CD4-positive, alpha-beta memory T cell (primary cell): Measurements from ENCODE around the gene LYPD6B. TPM values are rescaled to one million over a fixed set of nuclear protein-coding genes. Genes with fewer than 3 reads are reported as not detected.

ENCODE experiments used
- CTCF ChIA-PET: fragments of 350-600 bp; sonication (Branson Sonifier 250); formaldehyde crosslinking; loops from one replicate; lab custom pipeline; 2021; ENCODE audit warnings: inconsistent platforms; ENCODE audit not compliant: partially characterized antibody; lab: Charles Lee
- POLR2A ChIA-PET: fragments of 350-600 bp; sonication (Branson Sonifier 250); formaldehyde crosslinking; loops from one replicate; lab custom pipeline; 2021; ENCODE audit not compliant: partially characterized antibody; lab: Charles Lee
- DNase-seq, 5 donors: peaks; one replicate each; pipeline versions ENCODE4 v3.0.0 to v3.0.0-alpha.2; 2020 to 2022; ENCODE audit warnings: mixed read lengths in 1 of 5
- H3K27ac ChIP-seq: one replicate; pipeline ENCODE4 v1.7.0; 2013; ENCODE audit warnings: low read depth, low read length
- H3K27me3 ChIP-seq: 2 replicates; pipeline ENCODE4 v1.7.0; 2013; ENCODE audit warnings: mild to moderate bottlenecking, low read length, moderate library complexity; ENCODE audit not compliant: insufficient read depth
- H3K36me3 ChIP-seq: 2 replicates; pipeline ENCODE4 v1.7.0; 2013; ENCODE audit warnings: mild to moderate bottlenecking, low read length, moderate library complexity; ENCODE audit not compliant: insufficient read depth
- H3K4me1 ChIP-seq: 2 replicates; pipeline ENCODE4 v1.7.0; 2013; ENCODE audit warnings: mild to moderate bottlenecking, low read length, moderate library complexity; ENCODE audit not compliant: insufficient read depth
- H3K4me3 ChIP-seq, 2 donors: one replicate each; pipeline ENCODE4 v1.7.0; 2013; ENCODE audit warnings: low read length in 2 of 2, mild to moderate bottlenecking in 1 of 2
- H3K9me3 ChIP-seq, 2 donors: one replicate each; pipeline ENCODE4 v1.7.0; 2013; ENCODE audit warnings: low read length in 2 of 2, control low read depth in 1 of 2; ENCODE audit not compliant: control insufficient read depth in 1 of 2
- H3K27ac Mint-ChIP-seq, 7 donors: one replicate each; pipeline ENCODE4 v1.8.0; 2020 to 2021; ENCODE audit warnings: mixed read lengths in 7 of 7, mild to moderate bottlenecking in 6 of 7, inconsistent platforms in 3 of 7, moderate library complexity in 3 of 7
- H3K27me3 Mint-ChIP-seq, 2 donors: one replicate each; pipeline ENCODE4 v1.8.0; 2020 to 2021; ENCODE audit warnings: mixed read lengths in 2 of 2
- H3K36me3 Mint-ChIP-seq, 2 donors: one replicate each; pipeline ENCODE4 v1.8.0; 2020 to 2021; ENCODE audit warnings: mixed read lengths in 2 of 2, inconsistent platforms in 1 of 2, mild to moderate bottlenecking in 1 of 2
- H3K4me1 Mint-ChIP-seq, 4 donors: one replicate each; pipeline ENCODE4 v1.8.0; 2020 to 2021; ENCODE audit warnings: mixed read lengths in 4 of 4, mild to moderate bottlenecking in 1 of 4
- H3K4me3 Mint-ChIP-seq, 8 donors: one replicate each; pipeline ENCODE4 v1.8.0; 2020 to 2021; ENCODE audit warnings: mixed read lengths in 8 of 8, mild to moderate bottlenecking in 7 of 8, moderate library complexity in 6 of 8, inconsistent platforms in 3 of 8
- H3K9me3 Mint-ChIP-seq, 8 donors: one replicate each; pipeline ENCODE4 v1.8.0; 2020 to 2021; ENCODE audit warnings: mixed read lengths in 8 of 8, mild to moderate bottlenecking in 5 of 8, inconsistent platforms in 3 of 8, moderate library complexity in 1 of 8
- intact Hi-C: fragments of 100-400 bp; cut with micrococcal nuclease; formaldehyde crosslinking; loops from one replicate; pipeline ENCODE4 v1.15.1; 2023
- polyA plus RNA-seq, 2 donors: library from polyadenylated mRNA; unstranded; fragments of 300-500 nt; fragmentation: Illumina TruSeq; gene quantifications; one replicate each; pipeline ENCODE4 v1.2.3, GENCODE V29; 2021
- total RNA-seq, 2 experiments: library from RNA; stranded (reverse); gene quantifications; one replicate each; pipeline ENCODE4 v1.2.3, GENCODE V29; 2021

Gene LYPD6B
- total and polyA plus RNA-seq, 4 experiments from 2014 or later, result not detected

GRCh38 chr2:149040451-149040850, 2.0 kb downstream of the LYPD6B start:
- peak in 4 of 5 donors; percentile 28 to 36 (median 34) for DNase-seq
- Histone ChIP-seq H3K4me1 (no peaks in the 10 kb centered on the region), H3K4me3 (no peak overlapping the region), H3K36me3 (no peaks in the 10 kb centered on the region), H3K27ac (no peak overlapping the region), H3K9me3 (no peaks in the 10 kb centered on the region), H3K27me3 (peaks cover 10% of the 10 kb centered on the region)
- CTCF ChIA-PET, result interaction anchor here (0.7 to 5.9 kb wide), 5 partner anchors 11 to 521 kb away, joined by 3 to 34 read pairs (median 4); no protein-coding TSS in a partner anchor
- POLR2A ChIA-PET, result interaction anchor here (0.6 kb wide), 1 partner anchor 26 kb away, joined by 3 read pairs; no protein-coding TSS in a partner anchor
- Mint-ChIP-seq H3K36me3 (no peaks in the 10 kb centered on the region), H3K9me3 (peaks cover 0 to 8% (median 2%) of the 10 kb centered on the region in 8 donors), H3K27me3 (peaks cover 25 to 36% of the 10 kb centered on the region in 2 donors), H3K4me3 (peak overlapping the region in 1 of 8 donors; percentile 63), H3K27ac (no peak overlapping the region), H3K4me1 (peaks cover 0 to 5% (median 0%) of the 10 kb centered on the region in 4 donors)
- intact Hi-C loops, result loop anchor here (1.0 to 10.0 kb wide), 2 partner anchors 274 to 521 kb away; no protein-coding TSS in a partner anchor

- DNase-seq, result no peak
- intact Hi-C loops, result loop anchor here (10.0 kb wide), 1 partner anchor 273 kb away; no protein-coding TSS in a partner anchor
- Mint-ChIP-seq H3K9me3 (peaks cover 0 to 18% (median 11%) of the 10 kb centered on the region in 8 donors), H3K4me1 (peaks cover 0 to 5% (median 0%) of the 10 kb centered on the region in 4 donors), H3K27ac (no peak overlapping the region), H3K4me3 (no peak overlapping the region), H3K27me3 (peaks cover 24 to 33% of the 10 kb centered on the region in 2 donors), H3K36me3 (no peaks in the 10 kb centered on the region)
- Histone ChIP-seq H3K4me1 (no peaks in the 10 kb centered on the region), H3K27ac (no peak overlapping the region), H3K36me3 (no peaks in the 10 kb centered on the region), H3K27me3 (peaks cover 6% of the 10 kb centered on the region), H3K4me3 (no peak overlapping the region), H3K9me3 (no peaks in the 10 kb centered on the region)
- ChIA-PET CTCF (interaction anchor here (1.1 to 5.9 kb wide), 3 partner anchors 11 to 520 kb away, joined by 3 to 34 read pairs (median 7); no protein-coding TSS in a partner anchor), POLR2A (no interaction called here)
Measured at GRCh38 chr2:149041482-149041881, 3.0 kb downstream of the LYPD6B start.

- peaks cover 18 to 19% of the 10 kb centered on the region in 2 donors for H3K27me3 Mint-ChIP-seq
- peaks cover 0 to 7% of the 10 kb centered on the region in 2 donors for H3K36me3 Mint-ChIP-seq
- Histone ChIP-seq H3K4me3 (no peak overlapping the region), H3K36me3 (no peaks in the 10 kb centered on the region), H3K4me1 (no peaks in the 10 kb centered on the region), H3K9me3 (no peaks in the 10 kb centered on the region), H3K27ac (no peak overlapping the region), H3K27me3 (peaks cover under 1% of the 10 kb centered on the region)
- intact Hi-C loops, result loop anchor here (10.0 kb wide), 1 partner anchor 272 kb away; no protein-coding TSS in a partner anchor
- no peak for DNase-seq
- H3K9me3 Mint-ChIP-seq, result peaks cover 0 to 28% (median 22%) of the 10 kb centered on the region in 8 donors
- H3K27ac Mint-ChIP-seq, result no peak overlapping the region
- H3K4me1 Mint-ChIP-seq, result no peaks in the 10 kb centered on the region
- ChIA-PET POLR2A (no interaction called here), CTCF (interaction anchor here (5.9 kb wide), 1 partner anchor 25 kb away, joined by 34 read pairs; no protein-coding TSS in a partner anchor)
- H3K4me3 Mint-ChIP-seq, result no peak overlapping the region
Measured at GRCh38 chr2:149042881-149043280, 4.4 kb downstream of the LYPD6B start.

GRCh38 chr2:149044500-149044899, 6.0 kb downstream of the LYPD6B start:
- POLR2A ChIA-PET, result no interaction called here
- H3K36me3 ChIP-seq, result no peaks in the 10 kb centered on the region
- no peak overlapping the region for H3K4me3 ChIP-seq
- H3K4me1 ChIP-seq, result no peaks in the 10 kb centered on the region
- Mint-ChIP-seq H3K9me3 (peaks cover 0 to 39% (median 34%) of the 10 kb centered on the region in 8 donors), H3K4me1 (no peaks in the 10 kb centered on the region), H3K27me3 (peaks cover 14 to 16% of the 10 kb centered on the region in 2 donors), H3K27ac (no peak overlapping the region), H3K4me3 (no peak overlapping the region), H3K36me3 (peaks cover 0 to 11% of the 10 kb centered on the region in 2 donors)
- no peak for DNase-seq
- H3K9me3 ChIP-seq, result no peaks in the 10 kb centered on the region
- no peak overlapping the region for H3K27ac ChIP-seq
- CTCF ChIA-PET, result no interaction called here
- no peaks in the 10 kb centered on the region for H3K27me3 ChIP-seq
- intact Hi-C loops, result loop anchor here (10.0 kb wide), 1 partner anchor 270 kb away; no protein-coding TSS in a partner anchor

- CTCF ChIA-PET, result interaction anchor here (2.8 kb wide), 1 partner anchor 31 kb away, joined by 11 read pairs; no protein-coding TSS in a partner anchor
- H3K4me3 ChIP-seq, result no peak overlapping the region
Measured at GRCh38 chr2:149047118-149047517, 8.6 kb downstream of the LYPD6B start.

GRCh38 chr2:149049142-149049541, 10.6 kb downstream of the LYPD6B start:
- DNase-seq, result no peak
- Histone ChIP-seq H3K27ac (no peak overlapping the region), H3K27me3 (no peaks in the 10 kb centered on the region), H3K9me3 (no peaks in the 10 kb centered on the region), H3K36me3 (no peaks in the 10 kb centered on the region), H3K4me1 (no peaks in the 10 kb centered on the region), H3K4me3 (no peak overlapping the region)
- H3K4me3 Mint-ChIP-seq, result no peak overlapping the region
- H3K9me3 Mint-ChIP-seq, result peaks cover 0 to 39% (median 35%) of the 10 kb centered on the region in 8 donors
- H3K27ac Mint-ChIP-seq, result no peak overlapping the region
- H3K36me3 Mint-ChIP-seq, result peaks cover 0 to 11% of the 10 kb centered on the region in 2 donors
- intact Hi-C loops, result loop anchor here (10.0 kb wide), 1 partner anchor 266 kb away; no protein-coding TSS in a partner anchor
- ChIA-PET POLR2A (no interaction called here), CTCF (interaction anchor here (2.8 kb wide), 1 partner anchor 33 kb away, joined by 11 read pairs; no protein-coding TSS in a partner anchor)
- no peaks in the 10 kb centered on the region for H3K4me1 Mint-ChIP-seq
- H3K27me3 Mint-ChIP-seq, result peaks cover 9 to 15% of the 10 kb centered on the region in 2 donors

More at GRCh38 chr2:149047118-149047517, 8.6 kb downstream of the LYPD6B start:
- Histone ChIP-seq H3K9me3 (no peaks in the 10 kb centered on the region), H3K27ac (no peak overlapping the region), H3K4me1 (no peaks in the 10 kb centered on the region), H3K36me3 (no peaks in the 10 kb centered on the region), H3K27me3 (no peaks in the 10 kb centered on the region)
- H3K27ac Mint-ChIP-seq, result no peak overlapping the region
- H3K4me3 Mint-ChIP-seq, result no peak overlapping the region
- H3K27me3 Mint-ChIP-seq, result peaks cover 8 to 10% of the 10 kb centered on the region in 2 donors
- peaks cover 0 to 11% of the 10 kb centered on the region in 2 donors for H3K36me3 Mint-ChIP-seq
- H3K4me1 Mint-ChIP-seq, result no peaks in the 10 kb centered on the region
- intact Hi-C loops, result loop anchor here (10.0 kb wide), 1 partner anchor 268 kb away; no protein-coding TSS in a partner anchor
- H3K9me3 Mint-ChIP-seq, result peaks cover 0 to 39% (median 35%) of the 10 kb centered on the region in 8 donors
- POLR2A ChIA-PET, result no interaction called here
- no peak for DNase-seq

GRCh38 chr2:149050188-149050587, 11.7 kb downstream of the LYPD6B start:
- H3K27me3 Mint-ChIP-seq, result peaks cover 11 to 18% of the 10 kb centered on the region in 2 donors
- H3K4me1 ChIP-seq, result no peaks in the 10 kb centered on the region
- H3K9me3 ChIP-seq, result no peaks in the 10 kb centered on the region
- H3K36me3 ChIP-seq, result no peaks in the 10 kb centered on the region
- peaks cover 0 to 37% (median 30%) of the 10 kb centered on the region in 8 donors for H3K9me3 Mint-ChIP-seq
- H3K27ac Mint-ChIP-seq, result no peak overlapping the region
- ChIA-PET POLR2A (no interaction called here), CTCF (no interaction called here)
- H3K4me1 Mint-ChIP-seq, result no peaks in the 10 kb centered on the region
- H3K27me3 ChIP-seq, result no peaks in the 10 kb centered on the region
- peaks cover 0 to 11% of the 10 kb centered on the region in 2 donors for H3K36me3 Mint-ChIP-seq
- intact Hi-C loops, result no loop called here
- H3K4me3 Mint-ChIP-seq, result no peak overlapping the region
- DNase-seq, result no peak
- no peak overlapping the region for H3K4me3 ChIP-seq
- no peak overlapping the region for H3K27ac ChIP-seq
